Activated CD8-positive, alpha-beta T cell treated with anti-CD3 and anti-CD28 coated beads for 36 hours (primary cell): Measurements from ENCODE around the gene GPR155. TPM values are rescaled to one million over a fixed set of nuclear protein-coding genes. Genes with fewer than 3 reads are reported as not detected.
A peak's percentile ranks its signal among the peaks of the same experiment; 100 is the strongest.

Experiments used
- ATAC-seq: fragments of 200-7000 bp; cut with Tn5 transposase; one replicate; pipeline ENCODE4 v1.10.0; 2021; ENCODE audit warnings: mild to moderate bottlenecking, moderate library complexity
- CTCF ChIA-PET: fragments of 350-600 bp; sonication (Branson Sonifier 250); formaldehyde crosslinking; loops from one replicate; lab custom pipeline; 2021; ENCODE audit warnings: antibody characterized with exemption; lab: Charles Lee
- POLR2A ChIA-PET: fragments of 350-600 bp; sonication (Branson Sonifier 250); formaldehyde crosslinking; loops from one replicate; lab custom pipeline; 2021; ENCODE audit warnings: antibody characterized with exemption; lab: Charles Lee
- DNase-seq: peaks from one replicate; pipeline ENCODE4 v3.0.0-alpha.2; 2020
- H3K27ac Mint-ChIP-seq: one replicate; pipeline ENCODE4 v1.8.0; 2021; ENCODE audit warnings: mild to moderate bottlenecking, mixed read lengths
- H3K27me3 Mint-ChIP-seq: one replicate; pipeline ENCODE4 v1.8.0; 2021; ENCODE audit warnings: mixed read lengths
- H3K36me3 Mint-ChIP-seq: one replicate; pipeline ENCODE4 v1.8.0; 2021; ENCODE audit warnings: low read depth, mixed read lengths
- H3K4me1 Mint-ChIP-seq: one replicate; pipeline ENCODE4 v1.8.0; 2021; ENCODE audit warnings: low read depth, mixed read lengths
- H3K4me3 Mint-ChIP-seq: one replicate; pipeline ENCODE4 v1.8.0; 2021; ENCODE audit warnings: mild to moderate bottlenecking, moderate library complexity, mixed read lengths
- H3K9me3 Mint-ChIP-seq: one replicate; pipeline ENCODE4 v1.8.0; 2021; ENCODE audit warnings: mixed read lengths
- CTCF ChIP-seq: fragments of 200-600 bp; IDR thresholded peaks from one replicate; pipeline ENCODE4 v1.8.0; 2022; ENCODE audit warnings: antibody characterized with exemption, mild to moderate bottlenecking
- intact Hi-C: fragments of 100-400 bp; cut with micrococcal nuclease; formaldehyde crosslinking; loops from one replicate; pipeline ENCODE4 v1.10.0; 2022
- total RNA-seq, 2 experiments: library from RNA; stranded (reverse); gene quantifications; one replicate each; pipeline ENCODE4 v1.2.3, GENCODE V29; 2021

Gene GPR155
- total RNA-seq, 2 experiments from 2014 or later: 13.3 to 15.3 TPM

- H3K27me3 Mint-ChIP-seq: no peaks in the 10 kb centered on the region
- peaks cover 3% of the 10 kb centered on the region for H3K9me3 Mint-ChIP-seq
- ATAC-seq: no peak
- no peak for DNase-seq
- H3K4me3 Mint-ChIP-seq: no peak overlapping the region
- ChIA-PET POLR2A (interaction anchor here (1.2 kb wide), 1 partner anchor 10 kb away, joined by 3 read pairs; no protein-coding TSS in a partner anchor), CTCF (interaction anchor here (1.0 to 2.3 kb wide), 4 partner anchors 30 to 173 kb away, joined by 3 to 13 read pairs (median 4); no protein-coding TSS in a partner anchor)
- no peak overlapping the region for H3K27ac Mint-ChIP-seq
- H3K36me3 Mint-ChIP-seq: no peaks in the 10 kb centered on the region
- intact Hi-C loops: no loop called here
- TF ChIP-seq CTCF: no peak
- H3K4me1 Mint-ChIP-seq: peaks cover 14% of the 10 kb centered on the region
These were observed 29.9 kb upstream of the GPR155 start for GRCh38 chr2:174516501-174517378.

GRCh38 chr2:174512345-174512744, 25.5 kb upstream of the GPR155 start:
- H3K27me3 Mint-ChIP-seq: no peaks in the 10 kb centered on the region
- peak overlapping the region; percentile 13 for H3K4me3 Mint-ChIP-seq
- no peak overlapping the region for H3K27ac Mint-ChIP-seq
- H3K36me3 Mint-ChIP-seq: peaks cover 7% of the 10 kb centered on the region
- H3K9me3 Mint-ChIP-seq: peaks cover 23% of the 10 kb centered on the region
- DNase-seq (no peak), ATAC-seq (no peak)
- ChIA-PET CTCF (interaction anchor here (0.9 to 1.4 kb wide), 2 partner anchors 11 to 49 kb away, joined by 3 to 6 read pairs; no protein-coding TSS in a partner anchor), POLR2A (no interaction called here)
- peaks cover 12% of the 10 kb centered on the region for H3K4me1 Mint-ChIP-seq
- TF ChIP-seq CTCF: no peak
- intact Hi-C loops: no loop called here

- Mint-ChIP-seq H3K27ac (no peak overlapping the region), H3K4me3 (no peak overlapping the region), H3K4me1 (peaks cover 8% of the 10 kb centered on the region), H3K36me3 (peaks cover 7% of the 10 kb centered on the region), H3K9me3 (peaks cover 23% of the 10 kb centered on the region), H3K27me3 (no peaks in the 10 kb centered on the region)
- ATAC-seq (no peak), DNase-seq (no peak)
- ChIA-PET CTCF (interaction anchor here (0.9 to 1.4 kb wide), 2 partner anchors 10 to 48 kb away, joined by 3 to 6 read pairs; no protein-coding TSS in a partner anchor), POLR2A (interaction anchor here (0.9 to 1.0 kb wide), 2 partner anchors 8 to 19 kb away, joined by 3 read pairs; no protein-coding TSS in a partner anchor)
- no peak for TF ChIP-seq CTCF
- intact Hi-C loops: no loop called here
These were observed 24.9 kb upstream of the GPR155 start for GRCh38 chr2:174511580-174512260.

GRCh38 chr2:174510583-174511189, 23.9 kb upstream of the GPR155 start:
- DNase-seq: no peak
- no peak overlapping the region for H3K27ac Mint-ChIP-seq
- H3K4me3 Mint-ChIP-seq: no peak overlapping the region
- no peaks in the 10 kb centered on the region for H3K27me3 Mint-ChIP-seq
- no peak for ATAC-seq
- ChIA-PET POLR2A (interaction anchor here (1.5 kb wide), 1 partner anchor 17 kb away, joined by 4 read pairs; no protein-coding TSS in a partner anchor), CTCF (no interaction called here)
- H3K36me3 Mint-ChIP-seq: peaks cover 7% of the 10 kb centered on the region
- TF ChIP-seq CTCF: no peak
- H3K4me1 Mint-ChIP-seq: peaks cover 5% of the 10 kb centered on the region
- intact Hi-C loops: no loop called here
- H3K9me3 Mint-ChIP-seq: peaks cover 23% of the 10 kb centered on the region
